GM23338 (cell line): Measurements from ENCODE around the gene NHEJ1. TPM values are rescaled to one million over a fixed set of nuclear protein-coding genes. Genes with fewer than 3 reads are reported as not detected.

Source experiments
- ATAC-seq: fragments of 200-7000 bp; cut with Tn5 transposase; 3 replicates; pipeline ENCODE4 v1.9.1; 2020
- DNase-seq: peaks from one replicate; pipeline ENCODE4 v3.0.0-alpha.2; 2015; ENCODE audit warnings: low spot score
- H2AFZ ChIP-seq: fragments of 200-600 bp; sonication (generic); 2 replicates; pipeline ENCODE4 v1.8.0; 2016; ENCODE audit warnings: antibody characterized with exemption, mild to moderate bottlenecking, moderate library complexity
- H3F3A ChIP-seq: fragments of 200-600 bp; sonication (generic); replicated peaks from 2 replicates; pipeline ENCODE4 v1.8.0; 2017; ENCODE audit warnings: antibody characterized with exemption, mixed run types, low read depth
- H3K27ac ChIP-seq: fragments of 200-600 bp; sonication (generic); 2 replicates; pipeline ENCODE4 v1.6.1; 2016; ENCODE audit warnings: low read depth
- H3K27me3 ChIP-seq: fragments of 200-600 bp; sonication (generic); 2 replicates; pipeline ENCODE4 v1.8.0; 2016; ENCODE audit warnings: mild to moderate bottlenecking, mixed run types, moderate library complexity; ENCODE audit not compliant: insufficient read depth
- H3K36me3 ChIP-seq: fragments of 200-600 bp; sonication (generic); 2 replicates; pipeline ENCODE4 v1.8.0; 2016; ENCODE audit warnings: mild to moderate bottlenecking; ENCODE audit not compliant: insufficient read depth
- H3K4me1 ChIP-seq: fragments of 200-600 bp; sonication (generic); 2 replicates; pipeline ENCODE4 v1.8.0; 2016; ENCODE audit warnings: mild to moderate bottlenecking, moderate library complexity; ENCODE audit not compliant: insufficient read depth
- H3K4me2 ChIP-seq: fragments of 200-600 bp; sonication (generic); 2 replicates; pipeline ENCODE4 v1.7.1; 2017; ENCODE audit warnings: mixed run types
- H3K4me3 ChIP-seq: fragments of 200-600 bp; sonication (generic); 2 replicates; pipeline ENCODE4 v1.6.1; 2016; ENCODE audit warnings: mixed run types
- H3K79me2 ChIP-seq: fragments of 200-600 bp; sonication (generic); replicated peaks from 2 replicates; pipeline ENCODE4 v1.8.0; 2017; ENCODE audit warnings: mild to moderate bottlenecking; ENCODE audit not compliant: insufficient read depth
- H3K9me2 ChIP-seq: fragments of 200-600 bp; sonication (generic); 2 replicates; pipeline ENCODE4 v1.8.0; 2017; ENCODE audit not compliant: insufficient read depth
- H4K20me1 ChIP-seq: fragments of 200-600 bp; sonication (generic); replicated peaks from 2 replicates; pipeline ENCODE4 v1.8.0; 2017; ENCODE audit warnings: mild to moderate bottlenecking; ENCODE audit not compliant: insufficient read depth
- H3K27ac Mint-ChIP-seq: 2 replicates; pipeline ENCODE4 v1.8.0; 2020; ENCODE audit warnings: inconsistent platforms, mild to moderate bottlenecking, moderate library complexity, mixed read lengths
- H3K27me3 Mint-ChIP-seq: 3 replicates; pipeline ENCODE4 v1.8.0; 2022; ENCODE audit warnings: low read depth, mild to moderate bottlenecking, moderate library complexity, mixed read lengths, inconsistent platforms; ENCODE audit not compliant: insufficient read depth, poor library complexity
- H3K36me3 Mint-ChIP-seq: 3 replicates; pipeline ENCODE4 v1.8.0; 2021; ENCODE audit warnings: low read depth, mild to moderate bottlenecking, inconsistent platforms, moderate library complexity, mixed read lengths
- H3K4me1 Mint-ChIP-seq: 3 replicates; pipeline ENCODE4 v1.8.0; 2020; ENCODE audit warnings: mild to moderate bottlenecking, inconsistent platforms, mixed read lengths
- H3K4me3 Mint-ChIP-seq: 3 replicates; pipeline ENCODE4 v1.8.0; 2021; ENCODE audit warnings: moderate library complexity, mild to moderate bottlenecking, inconsistent platforms, mixed read lengths
- H3K9me3 Mint-ChIP-seq: 3 replicates; pipeline ENCODE4 v1.8.0; 2020; ENCODE audit warnings: moderate library complexity, mild to moderate bottlenecking, inconsistent platforms, mixed read lengths
- CREB1 ChIP-seq: fragments of 250-450 bp; sonication (Bioruptor Pico); IDR thresholded peaks from 2 replicates; pipeline ENCODE4 v1.5.0; 2020; ENCODE audit warnings: low read depth, mild to moderate bottlenecking, moderate library complexity
- EZH2 ChIP-seq: fragments of 200-600 bp; sonication (generic); IDR thresholded peaks from one replicate; pipeline ENCODE4 v1.8.0; 2017; ENCODE audit warnings: antibody characterized with exemption, mild to moderate bottlenecking, low read depth; ENCODE audit not compliant: unreplicated experiment
- EZH2phosphoT487 ChIP-seq: fragments of 200-600 bp; sonication (generic); IDR thresholded peaks from one replicate; pipeline ENCODE4 v1.8.1; 2018; ENCODE audit warnings: antibody characterized with exemption; ENCODE audit not compliant: unreplicated experiment
- JUNB ChIP-seq: IDR thresholded peaks from one replicate; pipeline ENCODE4 v1.6.1; 2016; ENCODE audit warnings: antibody characterized with exemption; ENCODE audit not compliant: unreplicated experiment
- NANOG ChIP-seq: IDR thresholded peaks from 2 replicates; pipeline ENCODE4 v1.6.1; 2016; ENCODE audit warnings: antibody characterized with exemption, borderline replicate concordance
- POLR2AphosphoS5 ChIP-seq: IDR thresholded peaks from 2 replicates; pipeline ENCODE4 v1.6.1; 2016; ENCODE audit warnings: antibody characterized with exemption, low read depth
- STAT1 ChIP-seq: IDR thresholded peaks from one replicate; pipeline ENCODE4 v1.6.1; 2016; ENCODE audit warnings: antibody characterized with exemption; ENCODE audit not compliant: unreplicated experiment
- ZNF114 ChIP-seq: fragments of 250-450 bp; sonication (Bioruptor Pico); IDR thresholded peaks from 2 replicates; pipeline ENCODE4 v1.5.0; 2020; ENCODE audit warnings: mild to moderate bottlenecking, moderate library complexity
- ZNF331 ChIP-seq: fragments of 250-450 bp; sonication (Bioruptor Pico); IDR thresholded peaks from 2 replicates; pipeline ENCODE4 v1.5.0; 2020; ENCODE audit warnings: low read depth, mild to moderate bottlenecking, moderate library complexity
- long read RNA-seq: library from polyadenylated mRNA; unstranded; transcript quantifications from one replicate; pipeline ENCODE4 v2.0.0, GENCODE V29; 2020; ENCODE audit not compliant: unreplicated experiment
- polyA plus RNA-seq: library from polyadenylated mRNA; unstranded; fragments of >200 nt; fragmentation: Nextera tagmentation; extraction: Ambion mirVana; gene quantifications from 2 replicates; pipeline ENCODE4 v1.2.1, GENCODE V29; 2016
- total RNA-seq: library from RNA; depleted of rRNA; stranded (reverse); fragments of >200 nt; shearing (Covaris generic); gene quantifications from 2 replicates; pipeline ENCODE4 v1.2.3, GENCODE V29; 2014; rRNA removed
- TF ChIP-seq, protein P1 (sequence below), 2 experiments: fragments of 200-600 bp in 1 of 2; sonication (generic) in 1 of 2; conservative IDR thresholded peaks; 2 replicates each; pipeline versions ENCODE4 v1.5.1 to v1.6.1; 2016 to 2017; ENCODE audit warnings: antibody characterized with exemption in 2 of 2, low read depth in 2 of 2, mild to moderate bottlenecking in 2 of 2, moderate library complexity in 1 of 2
- TF ChIP-seq, protein P2 (sequence below): IDR thresholded peaks from 2 replicates; pipeline ENCODE4 v1.6.1; 2016; ENCODE audit warnings: antibody characterized with exemption
- TF ChIP-seq, protein P3 (sequence below): IDR thresholded peaks from one replicate; pipeline ENCODE4 v1.6.1; 2018; ENCODE audit warnings: antibody characterized with exemption; ENCODE audit not compliant: unreplicated experiment

Gene NHEJ1, protein sequence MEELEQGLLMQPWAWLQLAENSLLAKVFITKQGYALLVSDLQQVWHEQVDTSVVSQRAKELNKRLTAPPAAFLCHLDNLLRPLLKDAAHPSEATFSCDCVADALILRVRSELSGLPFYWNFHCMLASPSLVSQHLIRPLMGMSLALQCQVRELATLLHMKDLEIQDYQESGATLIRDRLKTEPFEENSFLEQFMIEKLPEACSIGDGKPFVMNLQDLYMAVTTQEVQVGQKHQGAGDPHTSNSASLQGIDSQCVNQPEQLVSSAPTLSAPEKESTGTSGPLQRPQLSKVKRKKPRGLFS
- total RNA-seq (25.2 and 30.6 TPM in 2 replicates), polyA plus RNA-seq (16.5 and 19.6 TPM in 2 replicates)
- long read RNA-seq, transcript NHEJ1-201 (8 exons, 2,094 nt), result major isoform, 15 of 22 reads
- long read RNA-seq, partial matches to known transcripts, result 1 of 22 reads
- long read RNA-seq, other reads (novel, unspliced or antisense), result 6 of 22 reads

DNA sequence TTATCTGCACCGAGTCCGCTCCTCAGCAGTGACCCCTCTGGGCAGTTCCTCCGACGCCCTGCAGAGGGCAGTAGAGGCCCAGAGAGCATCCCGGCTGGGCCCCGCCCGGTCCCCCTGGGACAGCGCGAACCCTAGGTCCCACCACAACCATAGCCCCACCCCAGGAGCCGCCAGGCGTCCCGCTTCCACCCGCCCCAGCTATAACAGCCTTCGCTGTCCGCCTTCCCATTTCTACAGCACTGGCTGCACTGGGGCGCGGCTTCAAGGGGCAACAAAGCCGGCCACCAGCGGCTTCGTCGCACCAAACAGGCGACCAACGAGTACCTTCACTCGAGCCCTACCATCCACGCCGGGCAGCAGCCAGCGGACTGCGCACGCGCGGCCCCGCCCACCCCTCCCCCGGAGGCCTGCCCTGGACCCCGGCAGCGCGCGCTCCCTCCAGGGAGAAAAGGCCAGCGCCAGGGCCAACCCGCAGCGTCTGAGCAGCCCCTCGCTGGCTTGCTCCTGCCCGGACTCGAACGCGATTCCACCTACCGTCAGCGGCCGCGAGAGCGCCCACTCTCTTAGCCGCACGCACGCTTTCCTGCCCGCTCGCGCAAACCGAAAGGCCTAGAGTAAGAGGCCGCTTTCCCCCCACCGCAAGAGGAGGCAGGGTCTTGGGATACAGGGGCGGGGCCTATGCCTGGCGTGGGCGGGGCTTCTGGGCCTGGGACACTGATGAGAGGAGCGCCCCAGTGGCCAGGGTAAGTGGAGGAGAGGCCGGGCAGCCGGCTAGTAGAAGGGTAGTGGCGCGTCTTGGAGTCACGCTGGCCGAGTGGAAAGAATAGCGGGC, at the start of gene NHEJ1:
NHEJ1 (minus strand) TSS at position 630 of the 832 bp plus-strand sequence. CDS start 2,453 bp downstream, outside the sequence.
- H3K4me2 ChIP-seq, result peak within 1 kb of the TSS; percentile 92
- DNase-seq, result peak; percentile 97
- Mint-ChIP-seq H3K4me1 (peaks cover 20% of the 10 kb centered on the region), H3K27me3 (peaks cover 19% of the 10 kb centered on the region), H3K27ac (peak within 1 kb of the TSS; percentile 93), H3K4me3 (peak within 1 kb of the TSS; percentile 89), H3K36me3 (peaks cover 6% of the 10 kb centered on the region; the same call in 2 of the 3 replicates), H3K9me3 (no peaks in the 10 kb centered on the region)
- peaks cover 4% of the 10 kb centered on the region; the same call in 1 of the 2 replicates for H3K4me1 ChIP-seq
- H3F3A ChIP-seq, result 0 out of 2 replicates have a peak, but pooled peaks cover 3% of the 10 kb centered on the region
- peak within 1 kb of the TSS; percentile 67 for H3K4me3 ChIP-seq
- no peaks in the 10 kb centered on the region; the same call in 1 of the 2 replicates for H4K20me1 ChIP-seq
- H3K9me2 ChIP-seq, result no peaks in the 10 kb centered on the region
- peaks cover 7% of the 10 kb centered on the region; the same call in 1 of the 2 replicates for H3K79me2 ChIP-seq
- H3K36me3 ChIP-seq, result no peaks in the 10 kb centered on the region
- peak; percentile 92 for ATAC-seq
- H2AFZ ChIP-seq, result peak within 1 kb of the TSS; percentile 94
- no peaks in the 10 kb centered on the region for H3K27me3 ChIP-seq
- H3K27ac ChIP-seq, result 0 out of 2 replicates have a peak within 1 kb of the TSS, but pooled peaks have one; percentile 46
- peak; percentile 88 for TF ChIP-seq POLR2AphosphoS5
- TF ChIP-seq, protein P1, sequence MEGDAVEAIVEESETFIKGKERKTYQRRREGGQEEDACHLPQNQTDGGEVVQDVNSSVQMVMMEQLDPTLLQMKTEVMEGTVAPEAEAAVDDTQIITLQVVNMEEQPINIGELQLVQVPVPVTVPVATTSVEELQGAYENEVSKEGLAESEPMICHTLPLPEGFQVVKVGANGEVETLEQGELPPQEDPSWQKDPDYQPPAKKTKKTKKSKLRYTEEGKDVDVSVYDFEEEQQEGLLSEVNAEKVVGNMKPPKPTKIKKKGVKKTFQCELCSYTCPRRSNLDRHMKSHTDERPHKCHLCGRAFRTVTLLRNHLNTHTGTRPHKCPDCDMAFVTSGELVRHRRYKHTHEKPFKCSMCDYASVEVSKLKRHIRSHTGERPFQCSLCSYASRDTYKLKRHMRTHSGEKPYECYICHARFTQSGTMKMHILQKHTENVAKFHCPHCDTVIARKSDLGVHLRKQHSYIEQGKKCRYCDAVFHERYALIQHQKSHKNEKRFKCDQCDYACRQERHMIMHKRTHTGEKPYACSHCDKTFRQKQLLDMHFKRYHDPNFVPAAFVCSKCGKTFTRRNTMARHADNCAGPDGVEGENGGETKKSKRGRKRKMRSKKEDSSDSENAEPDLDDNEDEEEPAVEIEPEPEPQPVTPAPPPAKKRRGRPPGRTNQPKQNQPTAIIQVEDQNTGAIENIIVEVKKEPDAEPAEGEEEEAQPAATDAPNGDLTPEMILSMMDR (conservative IDR thresholded peaks at IDR 0.05; ENCODE audit: low read depth in 2 of 2), result peak; percentile 89 to 91
- no peak for TF ChIP-seq EZH2phosphoT487
- no peak for TF ChIP-seq ZNF331 (CRISPR knock-in tag)
- TF ChIP-seq STAT1, result no peak
- no peak for TF ChIP-seq CREB1 (CRISPR knock-in tag)
- no peak for TF ChIP-seq JUNB
- TF ChIP-seq, protein P2, sequence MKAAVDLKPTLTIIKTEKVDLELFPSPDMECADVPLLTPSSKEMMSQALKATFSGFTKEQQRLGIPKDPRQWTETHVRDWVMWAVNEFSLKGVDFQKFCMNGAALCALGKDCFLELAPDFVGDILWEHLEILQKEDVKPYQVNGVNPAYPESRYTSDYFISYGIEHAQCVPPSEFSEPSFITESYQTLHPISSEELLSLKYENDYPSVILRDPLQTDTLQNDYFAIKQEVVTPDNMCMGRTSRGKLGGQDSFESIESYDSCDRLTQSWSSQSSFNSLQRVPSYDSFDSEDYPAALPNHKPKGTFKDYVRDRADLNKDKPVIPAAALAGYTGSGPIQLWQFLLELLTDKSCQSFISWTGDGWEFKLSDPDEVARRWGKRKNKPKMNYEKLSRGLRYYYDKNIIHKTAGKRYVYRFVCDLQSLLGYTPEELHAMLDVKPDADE, result no peak
- no peak for TF ChIP-seq ZNF114 (CRISPR knock-in tag)
- no peak for TF ChIP-seq NANOG
- TF ChIP-seq, protein P3, sequence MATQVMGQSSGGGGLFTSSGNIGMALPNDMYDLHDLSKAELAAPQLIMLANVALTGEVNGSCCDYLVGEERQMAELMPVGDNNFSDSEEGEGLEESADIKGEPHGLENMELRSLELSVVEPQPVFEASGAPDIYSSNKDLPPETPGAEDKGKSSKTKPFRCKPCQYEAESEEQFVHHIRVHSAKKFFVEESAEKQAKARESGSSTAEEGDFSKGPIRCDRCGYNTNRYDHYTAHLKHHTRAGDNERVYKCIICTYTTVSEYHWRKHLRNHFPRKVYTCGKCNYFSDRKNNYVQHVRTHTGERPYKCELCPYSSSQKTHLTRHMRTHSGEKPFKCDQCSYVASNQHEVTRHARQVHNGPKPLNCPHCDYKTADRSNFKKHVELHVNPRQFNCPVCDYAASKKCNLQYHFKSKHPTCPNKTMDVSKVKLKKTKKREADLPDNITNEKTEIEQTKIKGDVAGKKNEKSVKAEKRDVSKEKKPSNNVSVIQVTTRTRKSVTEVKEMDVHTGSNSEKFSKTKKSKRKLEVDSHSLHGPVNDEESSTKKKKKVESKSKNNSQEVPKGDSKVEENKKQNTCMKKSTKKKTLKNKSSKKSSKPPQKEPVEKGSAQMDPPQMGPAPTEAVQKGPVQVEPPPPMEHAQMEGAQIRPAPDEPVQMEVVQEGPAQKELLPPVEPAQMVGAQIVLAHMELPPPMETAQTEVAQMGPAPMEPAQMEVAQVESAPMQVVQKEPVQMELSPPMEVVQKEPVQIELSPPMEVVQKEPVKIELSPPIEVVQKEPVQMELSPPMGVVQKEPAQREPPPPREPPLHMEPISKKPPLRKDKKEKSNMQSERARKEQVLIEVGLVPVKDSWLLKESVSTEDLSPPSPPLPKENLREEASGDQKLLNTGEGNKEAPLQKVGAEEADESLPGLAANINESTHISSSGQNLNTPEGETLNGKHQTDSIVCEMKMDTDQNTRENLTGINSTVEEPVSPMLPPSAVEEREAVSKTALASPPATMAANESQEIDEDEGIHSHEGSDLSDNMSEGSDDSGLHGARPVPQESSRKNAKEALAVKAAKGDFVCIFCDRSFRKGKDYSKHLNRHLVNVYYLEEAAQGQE, result peak; percentile 29
- no peak for TF ChIP-seq EZH2
